ENCODE data around the gene SAYSD1. TPM values are rescaled to one million over a fixed set of nuclear protein-coding genes. Genes with fewer than 3 reads are reported as not detected.

SAYSD1 gene
- total RNA-seq, 4 donors from 2014 or later = 17.7 to 24.5 (median 20.1) TPM

GRCh38 chr6:39072830-39073229 lies 42.2 kb downstream of the SAYSD1 start:
- no peak for TF ChIP-seq CTCF (IDR thresholded peaks at IDR 0.05; ENCODE audit: low read depth)

DNA sequence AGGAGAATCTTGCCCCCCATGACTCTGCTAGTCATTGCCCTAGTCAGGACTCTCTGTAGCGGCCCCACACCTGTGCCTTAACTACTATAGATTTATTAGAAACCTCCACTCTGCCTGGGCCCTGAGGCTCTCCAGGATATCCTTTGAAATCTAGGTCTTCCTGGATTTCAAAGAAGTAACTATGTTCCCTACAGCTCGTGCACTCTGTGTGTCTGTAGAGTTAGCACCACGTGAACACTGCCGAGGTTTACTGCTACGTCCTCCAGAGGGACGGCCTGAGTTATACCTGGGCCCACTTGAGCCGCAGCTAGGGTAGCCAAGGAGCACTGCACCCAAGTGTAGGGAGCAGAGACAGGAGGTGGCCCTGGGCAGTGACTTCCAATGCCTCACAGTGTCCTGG lies 46.6 kb downstream of the SAYSD1 start:
- TF ChIP-seq CTCF (IDR thresholded peaks at IDR 0.05; ENCODE audit: low read depth) = no peak

DNA sequence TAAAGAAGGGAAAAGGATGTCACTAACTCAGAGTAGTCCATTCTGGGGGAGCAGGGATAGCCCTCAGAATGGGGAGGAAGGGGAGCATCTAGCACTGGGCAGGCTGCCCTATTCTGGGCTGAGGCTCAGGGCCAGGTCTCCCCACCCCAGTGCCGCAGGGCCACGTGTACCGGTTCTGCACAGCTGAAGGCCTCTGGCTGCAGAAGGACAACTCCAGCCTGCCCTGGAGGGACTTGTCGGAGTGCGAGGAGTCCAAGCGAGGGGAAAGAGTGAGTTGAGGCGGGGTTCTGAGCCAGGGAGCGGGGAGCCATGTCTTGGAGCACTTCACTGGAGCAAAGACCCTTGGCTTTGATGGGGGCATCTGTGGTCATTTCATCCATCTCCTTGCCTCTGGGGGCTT lies 49.4 kb downstream of the SAYSD1 start:
- TF ChIP-seq CTCF (IDR thresholded peaks at IDR 0.05; ENCODE audit: low read depth) = no peak

GRCh38 chr6:39063526-39063925 lies 51.5 kb downstream of the SAYSD1 start:
- no peak for TF ChIP-seq CTCF (IDR thresholded peaks at IDR 0.05; ENCODE audit: low read depth)

- TF ChIP-seq CTCF (IDR thresholded peaks at IDR 0.05; ENCODE audit: low read depth) = no peak
These were observed 52.8 kb downstream of the SAYSD1 start for GRCh38 chr6:39062014-39062740.

DNA sequence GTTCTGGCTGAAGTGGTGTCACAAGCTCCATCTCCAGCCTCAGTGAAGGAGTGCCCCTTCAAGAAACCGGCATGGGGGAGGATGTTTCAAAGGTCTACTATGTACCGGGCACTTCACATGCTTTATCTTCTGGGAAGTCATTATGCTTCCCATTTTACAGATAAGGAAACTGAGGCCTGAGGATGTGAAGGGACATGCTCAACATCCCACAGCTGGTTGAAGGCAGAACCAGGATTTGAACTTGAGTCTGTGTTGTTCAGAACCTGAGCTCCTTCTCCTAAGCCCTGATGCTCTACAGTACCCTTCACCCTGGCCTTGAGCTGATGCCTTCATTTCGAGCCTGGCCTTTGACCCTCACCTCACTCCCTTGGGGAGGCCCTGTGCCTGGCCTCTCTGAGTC lies 53.4 kb downstream of the SAYSD1 start:
- TF ChIP-seq CTCF (IDR thresholded peaks at IDR 0.05; ENCODE audit: low read depth) = no peak

GRCh38 chr6:39061182-39061581 lies 53.8 kb downstream of the SAYSD1 start:
- no peak for TF ChIP-seq CTCF (IDR thresholded peaks at IDR 0.05; ENCODE audit: low read depth)

Data from subcutaneous adipose tissue (tissue), 4 donors.